HG02943 (cell line): ENCODE data around the gene LAMA4.

Source experiments
- ATAC-seq: cut with Tn5 transposase; IDR thresholded peaks from one replicate; pipeline ENCODE4 v1.9.1; 2021; ENCODE audit warnings: mild to moderate bottlenecking, low read depth, moderate library complexity; ENCODE audit not compliant: unreplicated experiment

LAMA4 gene

GRCh38 chr6:112194511-112194910 lies 59.9 kb downstream of the LAMA4 start:
- no peak for ATAC-seq

GRCh38 chr6:112193535-112194051 lies 60.8 kb downstream of the LAMA4 start:
- no peak for ATAC-seq

GRCh38 chr6:112193117-112193516 lies 61.2 kb downstream of the LAMA4 start:
- ATAC-seq = no peak

GRCh38 chr6:112191509-112192020 lies 62.8 kb downstream of the LAMA4 start:
- no peak for ATAC-seq

- no peak for ATAC-seq
These were observed 64.2 kb downstream of the LAMA4 start for GRCh38 chr6:112190164-112190563.

- ATAC-seq = no peak
These were observed 64.9 kb downstream of the LAMA4 start for GRCh38 chr6:112189494-112189893.

- ATAC-seq = no peak
These were observed 65.5 kb downstream of the LAMA4 start for GRCh38 chr6:112188906-112189305.

- no peak for ATAC-seq
These were observed 66.6 kb downstream of the LAMA4 start for GRCh38 chr6:112187736-112188135.

- ATAC-seq = no peak
These were observed 69.4 kb downstream of the LAMA4 start for GRCh38 chr6:112184951-112185350.

GRCh38 chr6:112183271-112183671 lies 71.1 kb downstream of the LAMA4 start:
- ATAC-seq = no peak

- no peak for ATAC-seq
These were observed 73.2 kb downstream of the LAMA4 start for GRCh38 chr6:112181130-112181529.

GRCh38 chr6:112180095-112180820 lies 74.1 kb downstream of the LAMA4 start:
- ATAC-seq = peak; percentile 81

- no peak for ATAC-seq
These were observed 74.7 kb downstream of the LAMA4 start for GRCh38 chr6:112179631-112180030.

GRCh38 chr6:112178846-112179245 lies 75.5 kb downstream of the LAMA4 start:
- ATAC-seq = no peak

- ATAC-seq = no peak
These were observed 77.3 kb downstream of the LAMA4 start for GRCh38 chr6:112177092-112177491.

- ATAC-seq = no peak
These were observed 78.2 kb downstream of the LAMA4 start for GRCh38 chr6:112176175-112176574.

- ATAC-seq = no peak
These were observed 81.1 kb downstream of the LAMA4 start for GRCh38 chr6:112173221-112173804.

- ATAC-seq = no peak
These were observed 81.8 kb downstream of the LAMA4 start for GRCh38 chr6:112172540-112172939.

- no peak for ATAC-seq
These were observed 84.8 kb downstream of the LAMA4 start for GRCh38 chr6:112169541-112169940.

- peak; percentile 98 for ATAC-seq
These were observed 90.8 kb downstream of the LAMA4 start for GRCh38 chr6:112163295-112164257.

GRCh38 chr6:112160745-112161144 lies 93.6 kb downstream of the LAMA4 start:
- ATAC-seq = no peak
